HEK293 (cell line): Measurements from ENCODE around the gene EMSY.

Experiments
- AEBP2 ChIP-seq: fragments of 450-650 bp; formaldehyde crosslinking; IDR thresholded peaks from 2 replicates; pipeline ENCODE4 v1.5.1; 2016; ENCODE audit warnings: missing biosample characterization, missing genetic modification characterization, borderline replicate concordance
- GLI4 ChIP-seq: fragments of 450-650 bp; formaldehyde crosslinking; IDR thresholded peaks from 2 replicates; pipeline ENCODE4 v1.5.1; 2016; ENCODE audit warnings: missing biosample characterization, missing genetic modification characterization
- MZF1 ChIP-seq: fragments of 450-650 bp; formaldehyde crosslinking; IDR thresholded peaks from 2 replicates; pipeline ENCODE4 v1.5.1; 2017; ENCODE audit warnings: missing biosample characterization, missing genetic modification characterization, borderline replicate concordance
- SP2 ChIP-seq: fragments of 450-650 bp; formaldehyde crosslinking; IDR thresholded peaks from 2 replicates; pipeline ENCODE4 v1.5.1; 2016; ENCODE audit warnings: missing biosample characterization, missing genetic modification characterization
- SP3 ChIP-seq: fragments of 450-650 bp; formaldehyde crosslinking; IDR thresholded peaks from 2 replicates; pipeline ENCODE4 v1.5.1; 2016; ENCODE audit warnings: missing biosample characterization, missing genetic modification characterization
- SP7 ChIP-seq: fragments of 450-650 bp; formaldehyde crosslinking; IDR thresholded peaks from 2 replicates; pipeline ENCODE4 v1.5.1; 2016; ENCODE audit warnings: missing biosample characterization, missing genetic modification characterization
- WT1 ChIP-seq: fragments of 450-650 bp; formaldehyde crosslinking; IDR thresholded peaks from 2 replicates; pipeline ENCODE4 v1.5.1; 2016; ENCODE audit warnings: missing biosample characterization, missing genetic modification characterization
- YY1 ChIP-seq: fragments of 450-650 bp; formaldehyde crosslinking; IDR thresholded peaks from 2 replicates; pipeline ENCODE4 v1.5.1; 2018; ENCODE audit warnings: missing biosample characterization, missing genetic modification characterization
- ZBTB17 ChIP-seq: fragments of 450-650 bp; formaldehyde crosslinking; IDR thresholded peaks from 2 replicates; pipeline ENCODE4 v1.5.1; 2016; ENCODE audit warnings: missing biosample characterization, missing genetic modification characterization
- ZBTB21 ChIP-seq: fragments of 450-650 bp; formaldehyde crosslinking; IDR thresholded peaks from 2 replicates; pipeline ENCODE4 v1.5.1; 2017; ENCODE audit warnings: missing biosample characterization, missing genetic modification characterization
- ZFP3 ChIP-seq: fragments of 450-650 bp; formaldehyde crosslinking; IDR thresholded peaks from 2 replicates; pipeline ENCODE4 v1.5.1; 2016; ENCODE audit warnings: low read depth, missing biosample characterization, missing genetic modification characterization
- ZFP37 ChIP-seq: fragments of 450-650 bp; formaldehyde crosslinking; IDR thresholded peaks from 2 replicates; pipeline ENCODE4 v1.5.1; 2016; ENCODE audit warnings: missing biosample characterization, missing genetic modification characterization
- ZFP69B ChIP-seq: fragments of 450-650 bp; formaldehyde crosslinking; IDR thresholded peaks from 2 replicates; pipeline ENCODE4 v1.5.1; 2016; ENCODE audit warnings: missing biosample characterization, missing genetic modification characterization
- ZNF112 ChIP-seq: fragments of 450-650 bp; formaldehyde crosslinking; IDR thresholded peaks from 2 replicates; pipeline ENCODE4 v1.5.0; 2017; ENCODE audit warnings: missing biosample characterization, missing genetic modification characterization
- ZNF169 ChIP-seq: fragments of 450-650 bp; formaldehyde crosslinking; IDR thresholded peaks from 2 replicates; pipeline ENCODE4 v1.5.1; 2016; ENCODE audit warnings: missing biosample characterization, missing genetic modification characterization
- ZNF2 ChIP-seq: fragments of 450-650 bp; formaldehyde crosslinking; IDR thresholded peaks from 2 replicates; pipeline ENCODE4 v1.5.1; 2016; ENCODE audit warnings: missing biosample characterization, missing genetic modification characterization
- ZNF239 ChIP-seq: fragments of 450-650 bp; formaldehyde crosslinking; IDR thresholded peaks from 2 replicates; pipeline ENCODE4 v1.5.1; 2016; ENCODE audit warnings: missing biosample characterization, missing genetic modification characterization
- ZNF335 ChIP-seq: fragments of 450-650 bp; formaldehyde crosslinking; conservative IDR thresholded peaks from 2 replicates; pipeline ENCODE4 v1.5.1; 2016; ENCODE audit warnings: missing biosample characterization, missing genetic modification characterization
- ZNF341 ChIP-seq: fragments of 450-650 bp; formaldehyde crosslinking; IDR thresholded peaks from 2 replicates; pipeline ENCODE4; 2016; ENCODE audit warnings: low read depth, missing biosample characterization, missing genetic modification characterization
- ZNF354C ChIP-seq: fragments of 450-650 bp; formaldehyde crosslinking; IDR thresholded peaks from 2 replicates; pipeline ENCODE4 v1.5.1; 2016; ENCODE audit warnings: missing biosample characterization, missing genetic modification characterization, low read depth, borderline replicate concordance
- ZNF404 ChIP-seq: fragments of 450-650 bp; formaldehyde crosslinking; IDR thresholded peaks from 2 replicates; pipeline ENCODE4 v1.5.1; 2017; ENCODE audit warnings: missing biosample characterization, missing genetic modification characterization
- ZNF423 ChIP-seq: fragments of 450-650 bp; formaldehyde crosslinking; IDR thresholded peaks from 2 replicates; pipeline ENCODE4 v1.5.1; 2016; ENCODE audit warnings: missing biosample characterization, missing genetic modification characterization
- ZNF449 ChIP-seq: fragments of 450-650 bp; formaldehyde crosslinking; IDR thresholded peaks from 2 replicates; pipeline ENCODE4 v1.5.1; 2017; ENCODE audit warnings: missing biosample characterization, mild to moderate bottlenecking, missing genetic modification characterization, moderate library complexity
- ZNF501 ChIP-seq: fragments of 450-650 bp; formaldehyde crosslinking; IDR thresholded peaks from 2 replicates; pipeline ENCODE4 v1.5.1; 2016; ENCODE audit warnings: missing biosample characterization, missing genetic modification characterization
- ZNF580 ChIP-seq: fragments of 450-650 bp; formaldehyde crosslinking; IDR thresholded peaks from 2 replicates; pipeline ENCODE4 v1.5.1; 2016; ENCODE audit warnings: missing biosample characterization, missing genetic modification characterization
- ZNF600 ChIP-seq: fragments of 450-650 bp; formaldehyde crosslinking; IDR thresholded peaks from 2 replicates; pipeline ENCODE4 v1.5.1; 2016; ENCODE audit warnings: missing biosample characterization, missing genetic modification characterization
- ZNF624 ChIP-seq: fragments of 450-650 bp; formaldehyde crosslinking; IDR thresholded peaks from 2 replicates; pipeline ENCODE4 v1.5.1; 2017; ENCODE audit warnings: missing biosample characterization, missing genetic modification characterization
- ZNF629 ChIP-seq: fragments of 450-650 bp; formaldehyde crosslinking; IDR thresholded peaks from 2 replicates; pipeline ENCODE4 v1.5.1; 2017; ENCODE audit warnings: missing biosample characterization, missing genetic modification characterization
- ZNF645 ChIP-seq: fragments of 450-650 bp; formaldehyde crosslinking; IDR thresholded peaks from 2 replicates; pipeline ENCODE4; 2016; ENCODE audit warnings: missing biosample characterization, missing genetic modification characterization
- ZNF660 ChIP-seq: fragments of 450-650 bp; IDR thresholded peaks from 2 replicates; pipeline ENCODE4 v1.5.1; 2018; ENCODE audit warnings: missing biosample characterization, mild to moderate bottlenecking, missing genetic modification characterization
- ZNF76 ChIP-seq: fragments of 450-650 bp; formaldehyde crosslinking; IDR thresholded peaks from 2 replicates; pipeline ENCODE4; 2016; ENCODE audit warnings: low read depth, missing biosample characterization, missing genetic modification characterization, borderline replicate concordance
- ZNF768 ChIP-seq: fragments of 450-650 bp; formaldehyde crosslinking; IDR thresholded peaks from 2 replicates; pipeline ENCODE4 v1.5.1; 2018; ENCODE audit warnings: missing biosample characterization, mild to moderate bottlenecking, missing genetic modification characterization
- ZNF791 ChIP-seq: fragments of 450-650 bp; formaldehyde crosslinking; IDR thresholded peaks from 2 replicates; pipeline ENCODE4 v1.5.1; 2016; ENCODE audit warnings: missing biosample characterization, missing genetic modification characterization
- ZNF792 ChIP-seq: fragments of 450-650 bp; formaldehyde crosslinking; IDR thresholded peaks from 2 replicates; pipeline ENCODE4 v1.5.1; 2016; ENCODE audit warnings: missing biosample characterization, missing genetic modification characterization
- ZSCAN16 ChIP-seq: fragments of 450-650 bp; formaldehyde crosslinking; IDR thresholded peaks from 2 replicates; pipeline ENCODE4 v1.5.1; 2016; ENCODE audit warnings: missing biosample characterization, missing genetic modification characterization
- ZXDB ChIP-seq: fragments of 450-650 bp; formaldehyde crosslinking; IDR thresholded peaks from 2 replicates; pipeline ENCODE4 v1.5.1; 2016; ENCODE audit warnings: missing biosample characterization, missing genetic modification characterization
- TF ChIP-seq, protein P1 (sequence below): sonication (generic); formaldehyde crosslinking; IDR thresholded peaks from 2 replicates; pipeline ENCODE4 v1.8.1; 2022; ENCODE audit warnings: mild to moderate bottlenecking, moderate library complexity, missing genetic modification reagents

Gene EMSY

GRCh38 chr11:76444384-76445120 is at the start of gene EMSY (continued):
- TF ChIP-seq AEBP2 (tag by site-specific recombination) (no peak), ZNF239 (no peak), ZNF501 (tag by site-specific recombination) (peak; percentile 58; the same call in 1 of the 2 replicates), ZFP3 (tag by site-specific recombination) (no peak), SP2 (tag by site-specific recombination) (peak; percentile 79), ZNF449 (tag by site-specific recombination) (no peak), MZF1 (tag by site-specific recombination) (no peak), ZNF404 (tag by site-specific recombination) (no peak), ZNF600 (tag by site-specific recombination) (peak; percentile 86), ZNF76 (tag by site-specific recombination) (peak; percentile 97), ZBTB17 (tag by site-specific recombination) (peak; percentile 96), ZXDB (peak; percentile 97), ZNF624 (tag by site-specific recombination) (no peak), SP3 (peak; percentile 76), ZNF791 (no peak), ZNF423 (tag by site-specific recombination) (no peak), ZNF645 (no peak), GLI4 (no peak), ZNF660 (tag by site-specific recombination) (peak; percentile 45; the same call in 1 of the 2 replicates), ZNF2 (peak; percentile 29; the same call in 1 of the 2 replicates), SP7 (tag by site-specific recombination) (peak; percentile 42; the same call in 1 of the 2 replicates), ZBTB21 (tag by site-specific recombination) (peak; percentile 56), ZFP69B (tag by site-specific recombination) (0 out of 2 replicates have a peak, but pooled peaks have one; percentile 14), WT1 (tag by site-specific recombination) (no peak), ZNF768 (no peak), ZNF169 (no peak), ZNF629 (tag by site-specific recombination) (peak; percentile 85), ZNF341 (tag by site-specific recombination) (no peak), ZNF112 (no peak), YY1 (tag by site-specific recombination) (peak; percentile 60; the same call in 1 of the 2 replicates), ZFP37 (tag by site-specific recombination) (peak; percentile 55; the same call in 1 of the 2 replicates), ZNF354C (tag by site-specific recombination) (no peak), ZNF335 (tag by site-specific recombination) (peak; percentile 58), ZSCAN16 (tag by site-specific recombination) (no peak), ZNF580 (tag by site-specific recombination) (peak; percentile 77; the same call in 1 of the 2 replicates), ZNF792 (tag by site-specific recombination) (no peak)
- TF ChIP-seq, protein P1, sequence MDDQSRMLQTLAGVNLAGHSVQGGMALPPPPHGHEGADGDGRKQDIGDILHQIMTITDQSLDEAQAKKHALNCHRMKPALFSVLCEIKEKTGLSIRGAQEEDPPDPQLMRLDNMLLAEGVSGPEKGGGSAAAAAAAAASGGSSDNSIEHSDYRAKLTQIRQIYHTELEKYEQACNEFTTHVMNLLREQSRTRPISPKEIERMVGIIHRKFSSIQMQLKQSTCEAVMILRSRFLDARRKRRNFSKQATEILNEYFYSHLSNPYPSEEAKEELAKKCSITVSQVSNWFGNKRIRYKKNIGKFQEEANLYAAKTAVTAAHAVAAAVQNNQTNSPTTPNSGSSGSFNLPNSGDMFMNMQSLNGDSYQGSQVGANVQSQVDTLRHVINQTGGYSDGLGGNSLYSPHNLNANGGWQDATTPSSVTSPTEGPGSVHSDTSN (CRISPR knock-in tag): no peak
